Heart left ventricle (tissue), 16 donors: Measurements from ENCODE around the gene PGAP6. TPM values are rescaled to one million over a fixed set of nuclear protein-coding genes. Genes with fewer than 3 reads are reported as not detected.
A peak's percentile ranks its signal among the peaks of the same experiment; 100 is the strongest.

Experiments used
- ATAC-seq, 4 donors: fragments of 200-7000 bp; cut with Tn5 transposase; one replicate each; pipeline ENCODE4 v1.9.1; 2020 to 2022; ENCODE audit warnings: moderate library complexity in 4 of 4, mild to moderate bottlenecking in 3 of 4, moderate number of reproducible peaks in 1 of 4
- DNase-seq, 5 donors: peaks; one replicate each; pipeline ENCODE4 v3.0.0-alpha.2; 2020
- H3K27ac ChIP-seq, 12 donors: fragments of 200-600 bp; sonication (generic) in 4 of 12; one replicate each; pipeline versions ENCODE4 v1.5.0 to v1.8.0; 2016 to 2022; ENCODE audit warnings: mild to moderate bottlenecking in 2 of 12
- H3K27me3 ChIP-seq, 9 donors: fragments of 200-600 bp; sonication (generic) in 2 of 9; one replicate each; pipeline versions ENCODE4 v1.5.1 to v1.8.0; 2016 to 2022; ENCODE audit warnings: mild to moderate bottlenecking in 3 of 9
- H3K36me3 ChIP-seq, 9 donors: fragments of 200-600 bp; sonication (generic) in 2 of 9; one replicate each; pipeline versions ENCODE4 v1.5.0 to v1.8.0; 2018 to 2022; ENCODE audit warnings: mild to moderate bottlenecking in 2 of 9
- H3K4me1 ChIP-seq, 12 donors: fragments of 200-600 bp; sonication (generic) in 4 of 12; one replicate each; pipeline versions ENCODE4 v1.5.0 to v1.8.0; 2016 to 2022; ENCODE audit warnings: mild to moderate bottlenecking in 3 of 12
- H3K4me3 ChIP-seq, 12 donors: fragments of 200-600 bp; sonication (generic) in 4 of 12; one replicate each; pipeline versions ENCODE4 v1.5.0 to v1.8.0; 2017 to 2022; ENCODE audit warnings: mild to moderate bottlenecking in 9 of 12, moderate library complexity in 4 of 12
- H3K9me3 ChIP-seq, 12 donors: fragments of 200-600 bp; sonication (generic) in 4 of 12; one replicate each; pipeline versions ENCODE4 v1.5.0 to v1.8.0; 2016 to 2022; ENCODE audit warnings: mild to moderate bottlenecking in 1 of 12
- POLR2A ChIP-seq, 2 donors: fragments of 450-650 bp; IDR thresholded peaks; one replicate each; pipeline ENCODE4 v1.6.1; 2017; ENCODE audit warnings: antibody characterized with exemption in 2 of 2, mild to moderate bottlenecking in 2 of 2, moderate library complexity in 2 of 2
- WGBS, 4 donors: extraction: QIAGEN DNeasy Blood & Tissue Kit in 2 of 4; methylation state at CpG; one replicate each; pipeline versions ENCODE4 v1.1.5 to v1.1.7; 2013 to 2018; 5-methylcytosine and 5-hydroxymethylcytosine counted together
- intact Hi-C, 10 donors: fragments of 100-400 bp; cut with DNase I; formaldehyde crosslinking; loops; one replicate each; pipeline versions ENCODE4 v1.11.1 to v1.14.2; 2022
- polyA plus RNA-seq, 2 donors: library from polyadenylated mRNA; stranded (reverse); fragments of 200-250 nt; gene quantifications; one replicate each; pipeline ENCODE4 v1.2.3, GENCODE V29; 2013
- total RNA-seq, 9 donors: library from RNA; depleted of rRNA in 2 of 9; stranded (reverse); fragments of >200 nt in 2 of 9; fragmentation: NEBNext Ultra II Directional in 3 of 9; extraction: Animal tissue kit (Norgen Biotek cat#: 25700) in 3 of 9; gene quantifications; one replicate each; pipeline versions ENCODE4 v1.1.0 to v1.2.4, GENCODE V29; 2016 to 2023
- TF ChIP-seq, protein P1 (sequence below), 12 donors: fragments of 200-600 bp; sonication (generic) in 4 of 12; IDR thresholded peaks; one replicate each; pipeline versions ENCODE4 v1.5.0 to v1.8.0; 2018 to 2022; ENCODE audit warnings: antibody characterized with exemption in 12 of 12, mild to moderate bottlenecking in 5 of 12
- donor health status: ischemic (EF 13 %, LVEDD 7.1; RV severe dilation, severe dysfunction).
- donor health status: healthy with polysubstance abuse.
- donor health status: DM: no; HTN: yes; CAD: no.
- donor health status: DM: no; HTN: no; CAD: no.
- donor health status: ischemic (EF 25% LVEDD 6.9; RV normal size, moderate dysfunction).
- donor health status: ischemic (EF 25% LVEDD 5.7; RV mildly dilated, moderate dysfunction).
- donor health status: healthy.
- donor health status: DM: yes; HTN: yes; CAD: no.
- donor health status: ischemic (EF 35%, LVEDD 5.7; RV mildly dilated, moderate dysfunction).
- donor health status: nonischemic (EF 11% LVEDD 7.7; RV severe dilation, severe dysfunction).
- donor health status: DM: yes; HTN: yes; CAD: no.
- donor health status: PGD.
- donor health status: ischemic (EF 29% LVEDD 5.4; RV normal size, mild dysfunction).
- donor health status: nonischemic (EF 23%, LVEDD 6.1; RV moderate dilation, normal function).

PGAP6 gene
- total and polyA plus RNA-seq, 11 donors: 30.1 to 65.3 (median 44.9) TPM

DNA sequence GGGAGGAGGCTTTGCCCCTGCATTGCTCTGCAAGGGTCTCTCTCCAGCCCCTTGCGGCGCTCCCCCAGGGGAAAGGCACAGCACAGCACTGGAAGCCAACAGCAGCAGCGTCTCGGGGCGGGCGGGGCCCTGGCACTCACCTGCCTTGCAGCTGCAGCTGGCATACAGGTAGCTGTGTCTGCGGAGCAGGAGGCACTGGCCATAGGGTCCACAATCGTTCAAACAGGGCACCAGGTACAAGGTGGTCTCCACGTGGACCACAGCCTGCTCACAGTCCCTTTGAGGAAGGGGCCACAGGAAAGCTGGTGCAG, 7.2 kb downstream of the PGAP6 start:
- WGBS, 4 donors: 94 to 98% (median 95%) methylated on average over 8 to 9 of the region's 9 CpGs; no CpG with 5 or more reads in 1 of the 4 donors
- intact Hi-C loops: no loop called here
- H3K36me3 ChIP-seq: peaks cover 0 to 62% (median 32%) of the 10 kb centered on the region in 9 donors
- no peak for ATAC-seq
- no peaks in the 10 kb centered on the region for H3K27me3 ChIP-seq
- H3K4me3 ChIP-seq: no peak overlapping the region
- H3K27ac ChIP-seq: no peak overlapping the region
- no peak for DNase-seq
- H3K9me3 ChIP-seq: no peaks in the 10 kb centered on the region
- no peak for TF ChIP-seq POLR2A (IDR thresholded peaks at IDR 0.05)
- TF ChIP-seq, protein P1, sequence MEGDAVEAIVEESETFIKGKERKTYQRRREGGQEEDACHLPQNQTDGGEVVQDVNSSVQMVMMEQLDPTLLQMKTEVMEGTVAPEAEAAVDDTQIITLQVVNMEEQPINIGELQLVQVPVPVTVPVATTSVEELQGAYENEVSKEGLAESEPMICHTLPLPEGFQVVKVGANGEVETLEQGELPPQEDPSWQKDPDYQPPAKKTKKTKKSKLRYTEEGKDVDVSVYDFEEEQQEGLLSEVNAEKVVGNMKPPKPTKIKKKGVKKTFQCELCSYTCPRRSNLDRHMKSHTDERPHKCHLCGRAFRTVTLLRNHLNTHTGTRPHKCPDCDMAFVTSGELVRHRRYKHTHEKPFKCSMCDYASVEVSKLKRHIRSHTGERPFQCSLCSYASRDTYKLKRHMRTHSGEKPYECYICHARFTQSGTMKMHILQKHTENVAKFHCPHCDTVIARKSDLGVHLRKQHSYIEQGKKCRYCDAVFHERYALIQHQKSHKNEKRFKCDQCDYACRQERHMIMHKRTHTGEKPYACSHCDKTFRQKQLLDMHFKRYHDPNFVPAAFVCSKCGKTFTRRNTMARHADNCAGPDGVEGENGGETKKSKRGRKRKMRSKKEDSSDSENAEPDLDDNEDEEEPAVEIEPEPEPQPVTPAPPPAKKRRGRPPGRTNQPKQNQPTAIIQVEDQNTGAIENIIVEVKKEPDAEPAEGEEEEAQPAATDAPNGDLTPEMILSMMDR (IDR thresholded peaks at IDR 0.05): no peak
- H3K4me1 ChIP-seq: peaks cover 3 to 27% (median 14%) of the 10 kb centered on the region in 12 donors

DNA sequence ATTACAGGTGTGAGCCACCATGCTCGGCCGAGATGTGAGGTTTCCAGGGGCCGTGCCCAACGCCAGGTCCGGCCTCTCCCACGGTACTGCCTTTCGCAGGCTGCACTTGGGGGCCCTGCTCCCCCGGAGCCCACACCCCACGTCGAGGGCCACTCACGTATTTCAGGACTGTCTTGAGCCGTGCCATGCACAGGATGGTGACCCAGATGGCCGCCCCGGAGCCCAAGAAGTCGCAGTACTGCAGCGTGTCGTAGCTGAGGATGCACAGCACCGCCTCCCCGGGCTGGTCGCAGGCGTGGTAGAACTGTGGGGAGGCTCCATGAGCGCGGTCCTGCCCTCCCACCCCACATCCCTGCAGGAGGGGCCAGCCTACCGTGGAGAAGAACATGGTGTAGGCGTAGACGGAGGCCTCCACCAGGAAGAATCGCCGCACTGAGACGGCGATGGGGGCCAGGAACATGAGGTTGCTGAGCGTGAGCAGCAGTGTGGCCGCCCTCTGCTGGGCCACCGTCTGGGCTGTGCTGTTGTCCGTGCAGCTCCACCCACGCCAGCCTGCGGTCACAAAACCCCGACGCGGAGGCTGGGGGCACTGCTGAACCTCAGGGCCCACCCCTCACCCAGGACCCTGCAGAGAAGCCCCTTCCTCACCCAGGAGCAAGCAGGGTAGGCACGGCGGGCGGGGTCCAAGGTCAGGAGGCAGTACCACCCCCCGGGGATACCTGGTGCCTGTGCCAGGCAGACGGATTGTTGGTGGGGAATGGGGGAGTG, 7.7 kb downstream of the PGAP6 start:
- Histone ChIP-seq H3K4me3 (no peak overlapping the region), H3K36me3 (peaks cover 0 to 65% (median 32%) of the 10 kb centered on the region in 9 donors), H3K9me3 (no peaks in the 10 kb centered on the region), H3K4me1 (peaks cover 3 to 27% (median 15%) of the 10 kb centered on the region in 12 donors), H3K27ac (no peak overlapping the region), H3K27me3 (no peaks in the 10 kb centered on the region)
- intact Hi-C loops: no loop called here
- no peak for ATAC-seq
- DNase-seq: no peak
- WGBS, 4 donors: 93 to 95% (median 94%) methylated on average over 20 to 44 of the region's 44 CpGs
- TF ChIP-seq, protein P1 (IDR thresholded peaks at IDR 0.05): no peak
- TF ChIP-seq POLR2A (IDR thresholded peaks at IDR 0.05): no peak

DNA sequence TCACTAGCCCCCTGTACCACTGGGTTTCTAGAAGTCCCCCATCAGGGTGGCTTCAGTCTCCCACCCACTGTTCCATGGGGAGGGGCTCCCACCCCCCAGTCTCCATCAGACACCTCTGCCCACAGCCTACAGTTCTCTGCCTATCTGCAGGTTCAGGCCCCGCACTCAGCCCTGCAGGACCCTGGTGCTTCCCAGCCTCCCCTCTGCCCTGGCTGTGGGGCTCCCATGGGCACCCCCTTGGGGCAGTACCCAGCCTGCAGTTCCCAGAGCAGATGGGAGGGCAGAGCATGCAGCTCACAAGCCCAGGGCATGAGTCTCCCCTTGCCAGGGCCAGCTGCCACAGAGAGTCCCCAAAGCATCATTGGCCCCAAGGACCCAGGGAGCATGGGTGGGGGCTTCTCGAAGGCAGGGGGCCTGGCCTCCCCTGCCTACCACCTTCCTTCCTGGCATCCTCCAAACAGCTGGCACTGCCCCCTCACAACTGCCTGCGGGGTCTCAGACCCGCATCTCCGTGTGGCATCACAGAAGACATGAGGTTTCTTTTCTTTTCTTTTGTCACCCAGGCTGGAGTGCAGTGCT, 8.7 kb downstream of the PGAP6 start:
- no peak overlapping the region for H3K27ac ChIP-seq
- peaks cover 0 to 75% (median 40%) of the 10 kb centered on the region in 9 donors for H3K36me3 ChIP-seq
- DNase-seq (peak in 1 of 5 donors; percentile 57), ATAC-seq (no peak)
- peaks cover 3 to 22% (median 15%) of the 10 kb centered on the region in 12 donors for H3K4me1 ChIP-seq
- intact Hi-C loops: no loop called here
- WGBS, 4 donors: 78 to 91% (median 81%) methylated on average over 5 of the region's 5 CpGs
- H3K9me3 ChIP-seq: no peaks in the 10 kb centered on the region
- no peak for TF ChIP-seq POLR2A (IDR thresholded peaks at IDR 0.05)
- TF ChIP-seq, protein P1 (IDR thresholded peaks at IDR 0.05): no peak
- H3K27me3 ChIP-seq: no peaks in the 10 kb centered on the region
- no peak overlapping the region for H3K4me3 ChIP-seq

DNA sequence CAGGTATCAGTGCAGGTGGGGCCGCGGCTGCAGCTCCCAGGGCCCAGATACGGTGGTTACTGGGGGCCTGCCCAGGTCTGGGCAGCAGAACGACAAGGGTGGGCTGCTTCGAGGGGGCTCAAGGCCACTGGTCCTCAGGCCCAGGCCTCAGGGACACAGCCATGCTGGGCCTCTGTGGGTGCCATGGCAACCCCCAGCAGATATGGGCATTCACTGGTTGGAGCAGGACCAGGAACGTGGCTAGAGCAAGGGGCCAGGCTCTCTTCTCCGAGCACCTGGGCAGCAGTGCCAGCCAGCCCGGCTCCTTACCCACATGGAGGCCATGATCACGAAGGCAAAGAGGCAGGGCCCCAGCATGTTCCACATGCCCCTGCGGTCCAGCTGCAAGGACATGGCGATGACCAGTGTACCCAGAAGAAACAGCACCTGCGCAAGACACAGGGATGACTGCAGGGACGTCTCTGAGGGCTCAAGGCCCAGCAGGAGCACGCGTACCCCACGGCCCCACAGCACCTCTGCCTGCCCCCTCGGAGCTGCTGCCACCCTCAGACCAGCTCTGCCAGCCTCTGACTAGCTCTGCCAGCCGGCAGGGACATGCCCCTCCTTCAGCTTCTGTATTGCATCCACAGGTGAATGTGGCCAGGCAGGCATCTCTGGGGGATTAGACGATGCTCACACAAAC, 9.3 kb downstream of the PGAP6 start:
- TF ChIP-seq, protein P1 (IDR thresholded peaks at IDR 0.05): no peak
- no peak for TF ChIP-seq POLR2A (IDR thresholded peaks at IDR 0.05)
- no peaks in the 10 kb centered on the region for H3K27me3 ChIP-seq
- DNase-seq: peak in 1 of 5 donors; percentile 62
- H3K4me1 ChIP-seq: peaks cover 3 to 22% (median 15%) of the 10 kb centered on the region in 12 donors
- no peaks in the 10 kb centered on the region for H3K9me3 ChIP-seq
- H3K27ac ChIP-seq: no peak overlapping the region
- H3K36me3 ChIP-seq: peaks cover 0 to 78% (median 47%) of the 10 kb centered on the region in 9 donors
- intact Hi-C loops: no loop called here
- 91 to 94% (median 93%) methylated on average over 10 to 19 of the region's 19 CpGs for WGBS, 4 donors
- no peak overlapping the region for H3K4me3 ChIP-seq
- no peak for ATAC-seq
